ENCODE results near the gene LSR.
"Not testable (repeated sequence)": the region's sequence is repeated elsewhere in the genome, so short reads cannot be mapped to it uniquely, and the experiment has no call there.

Gene LSR

GRCh38 chr19:35225951-35226350 lies 22.9 kb upstream of the LSR start:
- Mint-ChIP-seq H3K4me3 (no peak overlapping the region), H3K9me3 (no peaks in the 10 kb centered on the region), H3K27ac (no peak overlapping the region), H3K27me3 (no peaks in the 10 kb centered on the region), H3K4me1 (ENCODE audit: low read depth) (no peaks in the 10 kb centered on the region), H3K36me3 (ENCODE audit: low read depth) (no peaks in the 10 kb centered on the region)

- H3K36me3 Mint-ChIP-seq (ENCODE audit: low read depth): no peaks in the 10 kb centered on the region
- H3K27ac Mint-ChIP-seq: no peak overlapping the region
- H3K9me3 Mint-ChIP-seq: no peaks in the 10 kb centered on the region
- no peaks in the 10 kb centered on the region for H3K4me1 Mint-ChIP-seq (ENCODE audit: low read depth)
- no peaks in the 10 kb centered on the region for H3K27me3 Mint-ChIP-seq
- H3K4me3 Mint-ChIP-seq: no peak overlapping the region
Observed at GRCh38 chr19:35226748-35227147, 22.1 kb upstream of the LSR start.

- H3K4me3 Mint-ChIP-seq: no peak within 1 kb of the TSS
- no peaks in the 10 kb centered on the region for H3K27me3 Mint-ChIP-seq
- no peaks in the 10 kb centered on the region for H3K36me3 Mint-ChIP-seq (ENCODE audit: low read depth)
- no peaks in the 10 kb centered on the region for H3K4me1 Mint-ChIP-seq (ENCODE audit: low read depth)
- no peaks in the 10 kb centered on the region for H3K9me3 Mint-ChIP-seq
- H3K27ac Mint-ChIP-seq: no peak within 1 kb of the TSS
Observed at GRCh38 chr19:35228177-35228930, 20.4 kb upstream of the LSR start, which contains the start of gene FAM187B. Gene FAM187B, minus strand, starts transcription at chr19:35228739. Its CDS starts 59 bp downstream, at chr19:35228680.

GRCh38 chr19:35229601-35230000 lies 19.2 kb upstream of the LSR start:
- Mint-ChIP-seq H3K9me3 (no peaks in the 10 kb centered on the region), H3K27me3 (no peaks in the 10 kb centered on the region), H3K27ac (no peak overlapping the region), H3K36me3 (ENCODE audit: low read depth) (no peaks in the 10 kb centered on the region), H3K4me1 (ENCODE audit: low read depth) (peaks cover under 1% of the 10 kb centered on the region), H3K4me3 (no peak overlapping the region)

- Mint-ChIP-seq H3K36me3 (ENCODE audit: low read depth) (no peaks in the 10 kb centered on the region), H3K4me3 (no peak overlapping the region), H3K27me3 (no peaks in the 10 kb centered on the region), H3K27ac (no peak overlapping the region), H3K9me3 (no peaks in the 10 kb centered on the region), H3K4me1 (ENCODE audit: low read depth) (peaks cover 16% of the 10 kb centered on the region)
Observed at GRCh38 chr19:35231956-35232645, 16.7 kb upstream of the LSR start.

GRCh38 chr19:35232912-35233311 lies 15.9 kb upstream of the LSR start:
- Mint-ChIP-seq H3K4me3 (no peak overlapping the region), H3K4me1 (ENCODE audit: low read depth) (peaks cover 16% of the 10 kb centered on the region), H3K27ac (no peak overlapping the region), H3K9me3 (no peaks in the 10 kb centered on the region), H3K36me3 (ENCODE audit: low read depth) (no peaks in the 10 kb centered on the region), H3K27me3 (no peaks in the 10 kb centered on the region)

- peaks cover 8% of the 10 kb centered on the region for H3K36me3 Mint-ChIP-seq (ENCODE audit: low read depth)
Observed at GRCh38 chr19:35236638-35237400, 12.0 kb upstream of the LSR start.

GRCh38 chr19:35239597-35239996 lies 9.2 kb upstream of the LSR start:
- H3K27me3 Mint-ChIP-seq; H3K36me3 Mint-ChIP-seq (ENCODE audit: low read depth); H3K4me3 Mint-ChIP-seq: not testable (repeated sequence)
- peaks cover 18% of the 10 kb centered on the region for H3K9me3 Mint-ChIP-seq
- H3K4me1 Mint-ChIP-seq (ENCODE audit: low read depth): peaks cover 30% of the 10 kb centered on the region
- H3K27ac Mint-ChIP-seq: peak overlapping the region; percentile 31

More at GRCh38 chr19:35236638-35237400, 12.0 kb upstream of the LSR start:
- Mint-ChIP-seq H3K9me3 (peaks cover 10% of the 10 kb centered on the region), H3K4me3 (no peak overlapping the region), H3K27ac (no peak overlapping the region), H3K4me1 (ENCODE audit: low read depth) (peaks cover 30% of the 10 kb centered on the region), H3K27me3 (no peaks in the 10 kb centered on the region)

- H3K4me1 Mint-ChIP-seq (ENCODE audit: low read depth): peaks cover 22% of the 10 kb centered on the region
- peaks cover 18% of the 10 kb centered on the region for H3K9me3 Mint-ChIP-seq
- H3K27me3 Mint-ChIP-seq: no peaks in the 10 kb centered on the region
- peak overlapping the region; percentile 31 for H3K27ac Mint-ChIP-seq
- no peak overlapping the region for H3K4me3 Mint-ChIP-seq
- H3K36me3 Mint-ChIP-seq (ENCODE audit: low read depth): peaks cover 8% of the 10 kb centered on the region
Observed at GRCh38 chr19:35240327-35240726, 8.5 kb upstream of the LSR start.

GRCh38 chr19:35241417-35241816 lies 7.4 kb upstream of the LSR start:
- Mint-ChIP-seq H3K4me3 (no peak overlapping the region), H3K27ac (no peak overlapping the region), H3K27me3 (no peaks in the 10 kb centered on the region), H3K36me3 (ENCODE audit: low read depth) (peaks cover 12% of the 10 kb centered on the region), H3K4me1 (ENCODE audit: low read depth) (peaks cover 19% of the 10 kb centered on the region), H3K9me3 (peaks cover 22% of the 10 kb centered on the region)

- Mint-ChIP-seq H3K4me1 (ENCODE audit: low read depth) (peaks cover 33% of the 10 kb centered on the region), H3K27me3 (peaks cover 4% of the 10 kb centered on the region), H3K36me3 (ENCODE audit: low read depth) (peaks cover 7% of the 10 kb centered on the region), H3K9me3 (peaks cover 14% of the 10 kb centered on the region), H3K4me3 (no peak overlapping the region), H3K27ac (no peak overlapping the region)
Observed at GRCh38 chr19:35246466-35247092, 2.2 kb upstream of the LSR start.

- Mint-ChIP-seq H3K27me3 (peaks cover 4% of the 10 kb centered on the region), H3K4me1 (ENCODE audit: low read depth) (peaks cover 33% of the 10 kb centered on the region), H3K36me3 (ENCODE audit: low read depth) (peaks cover 11% of the 10 kb centered on the region), H3K4me3 (peak overlapping the region; percentile 86), H3K27ac (peak overlapping the region; percentile 86), H3K9me3 (peaks cover 9% of the 10 kb centered on the region)
Observed at GRCh38 chr19:35247526-35248309, 1.1 kb upstream of the LSR start.

GRCh38 chr19:35249146-35249847 lies 495 bp downstream of the LSR start:
- Mint-ChIP-seq H3K27me3 (peaks cover 4% of the 10 kb centered on the region), H3K27ac (peak overlapping the region; percentile 86)

More at GRCh38 chr19:35249146-35249847, 495 bp downstream of the LSR start:
- peaks cover 11% of the 10 kb centered on the region for H3K36me3 Mint-ChIP-seq (ENCODE audit: low read depth)
- peaks cover 33% of the 10 kb centered on the region for H3K4me1 Mint-ChIP-seq (ENCODE audit: low read depth)
- peaks cover 4% of the 10 kb centered on the region for H3K9me3 Mint-ChIP-seq
- H3K4me3 Mint-ChIP-seq: peak overlapping the region; percentile 86

Measured in stimulated activated naive CD8-positive, alpha-beta T cell treated with anti-CD3 and anti-CD28 coated beads, Interleukin-15, Interleukin-2, amounts not matched to agents 100 ng/mL and 50 ng/mL, for 24 hours (primary cell).